ENCODE results near the gene ARL2BP.
"Not testable (repeated sequence)": the region's sequence is repeated elsewhere in the genome, so short reads cannot be mapped to it uniquely, and the experiment has no call there.

ARL2BP gene

GRCh38 chr16:57268804-57269800, 24.0 kb downstream of the ARL2BP start:
- no peak for DNase-seq (ENCODE audit: insufficient read length, low spot score)
- TF ChIP-seq POLR2AphosphoS5 (IDR thresholded peaks at IDR 0.05; ENCODE audit: low read depth, low read length), result no peak
- FAIRE-seq, result no peak

GRCh38 chr16:57270221-57271062, 25.4 kb downstream of the ARL2BP start:
- FAIRE-seq (no peak), DNase-seq (ENCODE audit: insufficient read length, low spot score) (no peak)
- no peak for TF ChIP-seq SPI1 (IDR thresholded peaks at IDR 0.05; ENCODE audit: low read depth, low read length)

- TF ChIP-seq PAX5 (IDR thresholded peaks at IDR 0.05; ENCODE audit: insufficient read depth, low read length, severe bottlenecking) (no peak), TAF1 (IDR thresholded peaks at IDR 0.05; ENCODE audit: low read depth, low read length) (no peak), POU2F2 (IDR thresholded peaks at IDR 0.05; ENCODE audit: low read depth, low read length) (no peak), SPI1 (IDR thresholded peaks at IDR 0.05; ENCODE audit: low read depth, low read length) (no peak), POLR2AphosphoS5 (IDR thresholded peaks at IDR 0.05; ENCODE audit: low read depth, low read length) (no peak), POLR2A (IDR thresholded peaks at IDR 0.05; ENCODE audit: low read depth, low read length) (no peak)
- no peak for FAIRE-seq
These were observed 25.9 kb downstream of the ARL2BP start for GRCh38 chr16:57271063-57271345.

GRCh38 chr16:57271867-57272495, 26.9 kb downstream of the ARL2BP start:
- DNase-seq (ENCODE audit: insufficient read length, low spot score) (no peak), FAIRE-seq (no peak)
- TF ChIP-seq POU2F2 (IDR thresholded peaks at IDR 0.05; ENCODE audit: low read depth, low read length), result no peak
- no peak for TF ChIP-seq TAF1 (IDR thresholded peaks at IDR 0.05; ENCODE audit: low read depth, low read length)
- TF ChIP-seq POLR2AphosphoS5 (IDR thresholded peaks at IDR 0.05; ENCODE audit: low read depth, low read length), result no peak
- no peak for TF ChIP-seq POLR2A (IDR thresholded peaks at IDR 0.05; ENCODE audit: low read depth, low read length)
- TF ChIP-seq SPI1 (IDR thresholded peaks at IDR 0.05; ENCODE audit: low read depth, low read length), result no peak
- TF ChIP-seq PAX5 (IDR thresholded peaks at IDR 0.05; ENCODE audit: insufficient read depth, low read length, severe bottlenecking), result no peak

More at GRCh38 chr16:57271063-57271345, 25.9 kb downstream of the ARL2BP start:
- DNase-seq (ENCODE audit: insufficient read length, low spot score), result no peak

GRCh38 chr16:57273359-57273758, 28.3 kb downstream of the ARL2BP start:
- FAIRE-seq (no peak), DNase-seq (ENCODE audit: insufficient read length, low spot score) (no peak)
- no peak for TF ChIP-seq SPI1 (IDR thresholded peaks at IDR 0.05; ENCODE audit: low read depth, low read length)
- no peak for TF ChIP-seq POLR2A (IDR thresholded peaks at IDR 0.05; ENCODE audit: low read depth, low read length)
- no peak for TF ChIP-seq PAX5 (IDR thresholded peaks at IDR 0.05; ENCODE audit: insufficient read depth, low read length, severe bottlenecking)
- no peak for TF ChIP-seq POU2F2 (IDR thresholded peaks at IDR 0.05; ENCODE audit: low read depth, low read length)
- TF ChIP-seq TAF1 (IDR thresholded peaks at IDR 0.05; ENCODE audit: low read depth, low read length), result no peak
- TF ChIP-seq POLR2AphosphoS5 (IDR thresholded peaks at IDR 0.05; ENCODE audit: low read depth, low read length), result no peak

GRCh38 chr16:57273826-57274225, 28.8 kb downstream of the ARL2BP start:
- DNase-seq (ENCODE audit: insufficient read length, low spot score) (no peak), FAIRE-seq (no peak)
- TF ChIP-seq TAF1 (IDR thresholded peaks at IDR 0.05; ENCODE audit: low read depth, low read length) (no peak), POLR2AphosphoS5 (IDR thresholded peaks at IDR 0.05; ENCODE audit: low read depth, low read length) (no peak), POLR2A (IDR thresholded peaks at IDR 0.05; ENCODE audit: low read depth, low read length) (no peak), SPI1 (IDR thresholded peaks at IDR 0.05; ENCODE audit: low read depth, low read length) (no peak), PAX5 (IDR thresholded peaks at IDR 0.05; ENCODE audit: insufficient read depth, low read length, severe bottlenecking) (no peak), POU2F2 (IDR thresholded peaks at IDR 0.05; ENCODE audit: low read depth, low read length) (no peak)

GRCh38 chr16:57275946-57276345, 30.9 kb downstream of the ARL2BP start:
- DNase-seq (ENCODE audit: insufficient read length, low spot score); FAIRE-seq: not testable (repeated sequence)

- TF ChIP-seq TAF1 (IDR thresholded peaks at IDR 0.05; ENCODE audit: low read depth, low read length) (no peak), POU2F2 (IDR thresholded peaks at IDR 0.05; ENCODE audit: low read depth, low read length) (no peak), POLR2AphosphoS5 (IDR thresholded peaks at IDR 0.05; ENCODE audit: low read depth, low read length) (no peak), SPI1 (IDR thresholded peaks at IDR 0.05; ENCODE audit: low read depth, low read length) (no peak), POLR2A (IDR thresholded peaks at IDR 0.05; ENCODE audit: low read depth, low read length) (no peak)
- no peak for FAIRE-seq
- no peak for DNase-seq (ENCODE audit: insufficient read length, low spot score)
These were observed 31.5 kb downstream of the ARL2BP start for GRCh38 chr16:57276596-57276995.

- FAIRE-seq (no peak), DNase-seq (ENCODE audit: insufficient read length, low spot score) (no peak)
- TF ChIP-seq POLR2A (IDR thresholded peaks at IDR 0.05; ENCODE audit: low read depth, low read length) (no peak), PAX5 (IDR thresholded peaks at IDR 0.05; ENCODE audit: insufficient read depth, low read length, severe bottlenecking) (no peak), SPI1 (IDR thresholded peaks at IDR 0.05; ENCODE audit: low read depth, low read length) (no peak), POU2F2 (IDR thresholded peaks at IDR 0.05; ENCODE audit: low read depth, low read length) (no peak), TAF1 (IDR thresholded peaks at IDR 0.05; ENCODE audit: low read depth, low read length) (no peak), POLR2AphosphoS5 (IDR thresholded peaks at IDR 0.05; ENCODE audit: low read depth, low read length) (no peak)
These were observed 32.5 kb downstream of the ARL2BP start for GRCh38 chr16:57277586-57277985.
